ENCODE results near the gene BBS1.

BBS1 gene

DNA sequence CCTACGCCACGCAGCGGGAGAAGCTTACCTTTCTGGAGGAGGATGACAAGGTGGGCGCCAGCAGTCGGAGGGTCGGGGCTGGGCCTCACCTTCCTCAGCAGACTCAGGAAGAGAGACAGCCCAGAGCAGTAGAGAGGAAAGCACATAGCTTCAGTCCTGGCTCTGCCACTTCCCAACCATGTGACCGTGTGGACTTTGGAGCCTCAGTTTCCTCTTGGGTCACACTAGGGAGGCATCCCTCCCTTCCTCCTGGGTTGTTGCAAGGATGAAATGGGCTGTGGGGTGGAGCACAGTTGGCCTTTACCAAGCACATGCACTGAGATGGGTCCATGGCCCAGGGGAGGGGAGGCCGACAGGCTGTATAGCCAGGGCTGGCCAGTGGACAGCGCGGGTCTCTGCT lies 17.3 kb upstream of the BBS1 start:
- Histone ChIP-seq H2BK12ac (ENCODE audit: low read length) (no peak overlapping the region), H4K8ac (ENCODE audit: low read depth, low read length) (no peak overlapping the region), H3K23ac (ENCODE audit: low read length) (no peak overlapping the region), H3K27ac (ENCODE audit: low read depth, low read length) (no peak overlapping the region), H2AK5ac (ENCODE audit: low read length) (no peak overlapping the region), H3K36me3 (ENCODE audit: control insufficient read depth in 1 of 2, insufficient read depth in 2 of 2, low read length in 2 of 2) (peaks cover 58 to 61% of the 10 kb centered on the region in 2 experiments), H3K4me2 (ENCODE audit: low read length) (no peak overlapping the region), H3K27me3 (ENCODE audit: insufficient read depth, low read length) (no peaks in the 10 kb centered on the region), H2AFZ (ENCODE audit: insufficient read depth, low read length, poor library complexity) (no peak overlapping the region), H3K14ac (ENCODE audit: low read length) (no peak overlapping the region), H3K4me1 (ENCODE audit: control insufficient read depth in 1 of 2, insufficient read depth in 2 of 2, low read length in 2 of 2) (no peaks in the 10 kb centered on the region), H3K79me1 (ENCODE audit: low read length) (no peaks in the 10 kb centered on the region), H3K79me2 (ENCODE audit: control insufficient read depth, insufficient read depth, low read length, poor library complexity) (no peaks in the 10 kb centered on the region), H3K9me3 (ENCODE audit: insufficient read depth, low read depth, low read length) (no peaks in the 10 kb centered on the region), H3K4ac (ENCODE audit: low read depth, low read length) (no peak overlapping the region), H4K91ac (ENCODE audit: low read depth, low read length) (no peak overlapping the region), H4K12ac (ENCODE audit: low read depth, low read length) (no peak overlapping the region), H3K4me3 (ENCODE audit: low read depth, low read length) (no peak overlapping the region), H2BK120ac (ENCODE audit: insufficient read depth, low read length, poor library complexity) (no peak overlapping the region), H2BK5ac (ENCODE audit: low read depth, low read length, poor library complexity) (no peak overlapping the region), H3K9ac (ENCODE audit: low read length) (no peak overlapping the region), H3K18ac (ENCODE audit: low read length) (no peak overlapping the region)
- DNase-seq: no peak
- WGBS (ENCODE audit: extremely low coverage, insufficient coverage, insufficient read length): no CpG with 5 or more reads among the region's 10 CpGs

DNA sequence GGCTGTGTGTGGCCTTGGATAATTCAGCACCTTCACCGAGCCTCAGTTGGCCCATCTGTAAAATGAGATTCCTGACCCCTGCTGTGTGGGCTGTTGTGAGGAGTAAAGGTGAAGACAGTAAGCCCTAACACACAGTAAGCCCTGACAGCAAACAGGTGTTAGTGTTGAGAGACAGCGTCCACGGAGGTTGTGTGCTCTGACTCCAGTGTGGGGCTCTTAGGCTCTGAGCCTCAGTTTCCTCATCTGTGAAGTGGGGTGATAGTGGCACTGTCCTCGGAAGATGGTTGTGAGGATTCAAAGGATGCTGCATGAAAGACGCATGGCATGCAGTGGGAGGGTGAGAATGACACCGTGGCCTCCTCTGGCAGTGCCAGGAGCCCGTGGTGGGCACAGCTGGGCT lies 16.0 kb upstream of the BBS1 start:
- H3K4ac ChIP-seq (ENCODE audit: low read depth, low read length): no peak overlapping the region
- H2AFZ ChIP-seq (ENCODE audit: insufficient read depth, low read length, poor library complexity): no peak overlapping the region
- no peaks in the 10 kb centered on the region for H3K9me3 ChIP-seq (ENCODE audit: insufficient read depth, low read depth, low read length)
- no peak overlapping the region for H3K9ac ChIP-seq (ENCODE audit: low read length)
- no CpG with 5 or more reads among the region's 7 CpGs for WGBS (ENCODE audit: extremely low coverage, insufficient coverage, insufficient read length)
- no peaks in the 10 kb centered on the region for H3K79me1 ChIP-seq (ENCODE audit: low read length)
- no peak overlapping the region for H2AK5ac ChIP-seq (ENCODE audit: low read length)
- DNase-seq: no peak
- H3K79me2 ChIP-seq (ENCODE audit: control insufficient read depth, insufficient read depth, low read length, poor library complexity): no peaks in the 10 kb centered on the region
- H3K36me3 ChIP-seq (ENCODE audit: control insufficient read depth in 1 of 2, insufficient read depth in 2 of 2, low read length in 2 of 2): peaks cover 54 to 55% of the 10 kb centered on the region in 2 experiments
- H3K4me2 ChIP-seq (ENCODE audit: low read length): no peak overlapping the region
- no peaks in the 10 kb centered on the region for H3K27me3 ChIP-seq (ENCODE audit: insufficient read depth, low read length)
- no peak overlapping the region for H3K18ac ChIP-seq (ENCODE audit: low read length)
- no peak overlapping the region for H2BK120ac ChIP-seq (ENCODE audit: insufficient read depth, low read length, poor library complexity)
- H3K4me3 ChIP-seq (ENCODE audit: low read depth, low read length): no peak overlapping the region
- no peak overlapping the region for H4K91ac ChIP-seq (ENCODE audit: low read depth, low read length)
- no peak overlapping the region for H3K14ac ChIP-seq (ENCODE audit: low read length)
- H3K23ac ChIP-seq (ENCODE audit: low read length): no peak overlapping the region
- no peak overlapping the region for H2BK12ac ChIP-seq (ENCODE audit: low read length)
- H4K12ac ChIP-seq (ENCODE audit: low read depth, low read length): no peak overlapping the region
- H2BK5ac ChIP-seq (ENCODE audit: low read depth, low read length, poor library complexity): no peak overlapping the region
- H4K8ac ChIP-seq (ENCODE audit: low read depth, low read length): no peak overlapping the region
- H3K4me1 ChIP-seq (ENCODE audit: control insufficient read depth in 1 of 2, insufficient read depth in 2 of 2, low read length in 2 of 2): no peaks in the 10 kb centered on the region
- no peak overlapping the region for H3K27ac ChIP-seq (ENCODE audit: low read depth, low read length)

DNA sequence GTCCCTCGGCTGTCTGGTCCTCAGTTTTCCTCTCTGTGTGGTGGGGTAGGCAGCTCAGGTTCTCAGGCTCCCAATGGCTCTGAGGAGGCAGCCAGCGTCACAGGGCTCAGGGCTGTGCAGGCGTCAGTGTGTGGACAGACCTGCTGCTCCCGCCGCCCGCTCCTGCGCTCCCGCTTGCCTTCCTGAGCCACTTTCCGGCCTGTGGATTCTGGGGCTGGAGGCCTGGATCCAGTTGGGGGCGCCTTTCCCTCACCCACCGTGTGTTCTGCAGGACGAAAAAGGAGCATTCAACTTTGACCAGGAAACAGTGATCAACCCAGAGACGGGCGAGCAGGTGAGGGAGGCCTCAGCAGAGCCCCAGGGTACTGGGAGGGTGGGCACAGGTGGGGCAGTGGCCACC lies 15.5 kb upstream of the BBS1 start:
- no peak overlapping the region for H4K12ac ChIP-seq (ENCODE audit: low read depth, low read length)
- no peak overlapping the region for H3K4me2 ChIP-seq (ENCODE audit: low read length)
- H3K4me1 ChIP-seq (ENCODE audit: control insufficient read depth in 1 of 2, insufficient read depth in 2 of 2, low read length in 2 of 2): no peaks in the 10 kb centered on the region
- no peak overlapping the region for H3K27ac ChIP-seq (ENCODE audit: low read depth, low read length)
- WGBS (ENCODE audit: extremely low coverage, insufficient coverage, insufficient read length): no CpG with 5 or more reads among the region's 14 CpGs
- H2AK5ac ChIP-seq (ENCODE audit: low read length): no peak overlapping the region
- no peaks in the 10 kb centered on the region for H3K79me2 ChIP-seq (ENCODE audit: control insufficient read depth, insufficient read depth, low read length, poor library complexity)
- no peak overlapping the region for H2BK5ac ChIP-seq (ENCODE audit: low read depth, low read length, poor library complexity)
- H3K4me3 ChIP-seq (ENCODE audit: low read depth, low read length): no peak overlapping the region
- H3K18ac ChIP-seq (ENCODE audit: low read length): no peak overlapping the region
- no peak overlapping the region for H2BK120ac ChIP-seq (ENCODE audit: insufficient read depth, low read length, poor library complexity)
- H3K27me3 ChIP-seq (ENCODE audit: insufficient read depth, low read length): no peaks in the 10 kb centered on the region
- H3K23ac ChIP-seq (ENCODE audit: low read length): no peak overlapping the region
- peaks cover 51% of the 10 kb centered on the region in 2 experiments for H3K36me3 ChIP-seq (ENCODE audit: control insufficient read depth in 1 of 2, insufficient read depth in 2 of 2, low read length in 2 of 2)
- no peak overlapping the region for H4K8ac ChIP-seq (ENCODE audit: low read depth, low read length)
- H3K14ac ChIP-seq (ENCODE audit: low read length): no peak overlapping the region
- no peaks in the 10 kb centered on the region for H3K79me1 ChIP-seq (ENCODE audit: low read length)
- no peak for DNase-seq
- no peak overlapping the region for H2AFZ ChIP-seq (ENCODE audit: insufficient read depth, low read length, poor library complexity)
- H3K9ac ChIP-seq (ENCODE audit: low read length): no peak overlapping the region
- no peak overlapping the region for H4K91ac ChIP-seq (ENCODE audit: low read depth, low read length)
- H3K4ac ChIP-seq (ENCODE audit: low read depth, low read length): no peak overlapping the region
- H3K9me3 ChIP-seq (ENCODE audit: insufficient read depth, low read depth, low read length): no peaks in the 10 kb centered on the region
- no peak overlapping the region for H2BK12ac ChIP-seq (ENCODE audit: low read length)

DNA sequence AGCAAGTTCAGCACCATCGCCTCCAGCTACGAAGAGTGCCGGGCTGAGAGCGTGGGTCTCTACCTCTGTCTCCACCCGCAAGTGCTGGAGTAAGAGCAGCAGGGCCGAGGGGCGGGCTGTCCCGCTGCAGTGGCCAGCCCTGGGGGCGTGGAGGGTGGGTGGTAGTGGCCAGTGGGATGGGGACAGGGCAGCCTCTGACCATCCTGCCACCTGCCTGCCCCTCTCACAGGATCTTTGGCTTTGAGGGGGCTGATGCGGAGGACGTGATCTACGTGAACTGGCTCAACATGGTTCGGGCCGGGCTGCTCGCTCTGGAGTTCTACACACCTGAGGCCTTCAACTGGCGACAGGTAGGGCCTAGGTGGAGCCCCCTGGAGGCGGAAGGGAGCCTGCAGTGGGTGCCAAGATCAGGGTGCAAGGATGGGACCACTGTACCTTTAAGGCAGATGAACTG lies 15.0 kb upstream of the BBS1 start:
- H3K4me2 ChIP-seq (ENCODE audit: low read length): no peak overlapping the region
- H3K9me3 ChIP-seq (ENCODE audit: insufficient read depth, low read depth, low read length): no peaks in the 10 kb centered on the region

More for the DNA sequence above, 15.0 kb upstream of the BBS1 start:
- no peaks in the 10 kb centered on the region for H3K4me1 ChIP-seq (ENCODE audit: control insufficient read depth in 1 of 2, insufficient read depth in 2 of 2, low read length in 2 of 2)
- H3K18ac ChIP-seq (ENCODE audit: low read length): no peak overlapping the region
- H4K8ac ChIP-seq (ENCODE audit: low read depth, low read length): no peak overlapping the region
- H2BK5ac ChIP-seq (ENCODE audit: low read depth, low read length, poor library complexity): no peak overlapping the region
- no peak overlapping the region for H3K4me3 ChIP-seq (ENCODE audit: low read depth, low read length)
- no peak overlapping the region for H3K9ac ChIP-seq (ENCODE audit: low read length)
- no CpG with 5 or more reads among the region's 17 CpGs for WGBS (ENCODE audit: extremely low coverage, insufficient coverage, insufficient read length)
- H3K79me2 ChIP-seq (ENCODE audit: control insufficient read depth, insufficient read depth, low read length, poor library complexity): no peaks in the 10 kb centered on the region
- peaks cover 51 to 53% of the 10 kb centered on the region in 2 experiments for H3K36me3 ChIP-seq (ENCODE audit: control insufficient read depth in 1 of 2, insufficient read depth in 2 of 2, low read length in 2 of 2)
- no peak overlapping the region for H3K27ac ChIP-seq (ENCODE audit: low read depth, low read length)
- no peaks in the 10 kb centered on the region for H3K27me3 ChIP-seq (ENCODE audit: insufficient read depth, low read length)
- no peak overlapping the region for H3K4ac ChIP-seq (ENCODE audit: low read depth, low read length)
- no peak overlapping the region for H2BK120ac ChIP-seq (ENCODE audit: insufficient read depth, low read length, poor library complexity)
- DNase-seq: peak in 1 of 2 donors; percentile 13
- H2AK5ac ChIP-seq (ENCODE audit: low read length): no peak overlapping the region
- H2AFZ ChIP-seq (ENCODE audit: insufficient read depth, low read length, poor library complexity): no peak overlapping the region
- H3K14ac ChIP-seq (ENCODE audit: low read length): no peak overlapping the region
- H4K91ac ChIP-seq (ENCODE audit: low read depth, low read length): no peak overlapping the region
- H4K12ac ChIP-seq (ENCODE audit: low read depth, low read length): no peak overlapping the region
- H3K79me1 ChIP-seq (ENCODE audit: low read length): no peaks in the 10 kb centered on the region
- H2BK12ac ChIP-seq (ENCODE audit: low read length): no peak overlapping the region
- H3K23ac ChIP-seq (ENCODE audit: low read length): no peak overlapping the region
